ENCODE measurements around the gene HBA2. TPM values are rescaled to one million over a fixed set of nuclear protein-coding genes. Genes with fewer than 3 reads are reported as not detected.
"Not testable (repeated sequence)": the region's sequence is repeated elsewhere in the genome, so short reads cannot be mapped to it uniquely, and the experiment has no call there.

The HBA2 gene
- total and polyA plus RNA-seq, 9 of the 15 experiments (the other 6 are each of a cell fraction or from before 2014, with no cell fraction given): 40.4 to 853 (median 286) TPM

DNA sequence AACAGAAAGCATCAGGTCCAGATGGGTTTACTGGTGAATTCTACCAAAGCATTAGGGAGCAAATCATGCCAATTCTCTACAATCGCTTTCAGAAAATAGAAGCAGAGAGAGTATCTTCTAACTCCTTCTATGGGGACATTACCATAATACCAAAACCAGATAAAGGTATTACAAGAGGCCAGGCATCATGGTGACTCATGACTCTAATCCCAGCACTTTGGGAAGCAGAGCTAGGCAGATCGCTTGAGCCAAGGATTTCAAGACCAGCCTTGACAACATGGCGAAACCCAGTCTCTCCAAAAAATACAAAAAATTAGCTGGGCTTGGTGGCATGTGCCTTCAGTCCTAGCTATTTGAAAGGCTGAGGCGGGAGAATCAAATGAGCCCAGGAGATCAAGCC, 30.6 kb downstream of the HBA2 start:
- Histone ChIP-seq H3K4me3 (no peak overlapping the region), H3K9me3 (replicated peaks; ENCODE audit: control insufficient read depth, insufficient read depth, low read depth, low read length) (no peaks in the 10 kb centered on the region), H3K27me3 (ENCODE audit: control insufficient read depth in 2 of 2, insufficient read depth in 2 of 2, low read length in 2 of 2) (no peaks in the 10 kb centered on the region), H3K4me2 (ENCODE audit: insufficient read depth, low read length) (no peak overlapping the region), H3K36me3 (ENCODE audit: control insufficient read depth, insufficient read depth, low read length) (peaks cover 86% of the 10 kb centered on the region), H3K27ac (ENCODE audit: extremely low read depth, low read depth, low read length) (no peak overlapping the region), H3K79me2 (ENCODE audit: control insufficient read depth, insufficient read depth, low read length) (peaks cover 3% of the 10 kb centered on the region; the same call in 1 of the 3 replicates), H4K20me1 (replicated peaks; ENCODE audit: control insufficient read depth, insufficient read depth, low read length) (no peaks in the 10 kb centered on the region), H3K4me1 (replicated peaks in 1 of 2; ENCODE audit: control insufficient read depth in 2 of 2, insufficient read depth in 2 of 2, low read length in 2 of 2) (no peaks in the 10 kb centered on the region), H3K9me1 (ENCODE audit: control insufficient read depth, insufficient read depth, low read length) (no peaks in the 10 kb centered on the region), H3K9ac (ENCODE audit: insufficient read depth in 1 of 2, low read depth in 2 of 2, low read length in 2 of 2) (no peak overlapping the region), H2AFZ (ENCODE audit: low read depth, low read length) (no peak overlapping the region)
- ChIA-PET POLR2A (no interaction called here), CTCF (ENCODE audit: low intra/inter-chr PET ratio) (interaction anchor here (0.6 kb wide), 1 partner anchor 116 kb away, joined by 8 read pairs; no protein-coding TSS in a partner anchor)
- no peak for DNase-seq (ENCODE audit: extremely low read depth in 1 of 4, low spot score in 3 of 4)
- FAIRE-seq: no peak
- BruUV-seq (replicated peaks): no TSS peak
- 93% methylated on average over 4 of the region's 4 CpGs for WGBS (ENCODE audit: insufficient coverage, low coverage, missing lambda C conversion rate)
- ATAC-seq: no peak
- intact Hi-C loops (cut with micrococcal nuclease): no loop called here
- TF ChIP-seq ETS1 (conservative IDR thresholded peaks at IDR 0.05; ENCODE audit: control insufficient read depth, low read depth, low read length) (no peak), NONO (IDR thresholded peaks at IDR 0.05; ENCODE audit: low read depth in 2 of 2, low read length in 1 of 2) (no peak), THRAP3 (IDR thresholded peaks at IDR 0.05; ENCODE audit: borderline replicate concordance) (no peak), ZNF24 (IDR thresholded peaks at IDR 0.05) (no peak), ZBTB11 (CRISPR knock-in tag; IDR thresholded peaks at IDR 0.05) (no peak), CBFA2T3 (IDR thresholded peaks at IDR 0.05) (no peak), ILF3 (IDR thresholded peaks at IDR 0.05; ENCODE audit: borderline replicate concordance) (no peak), POLR2G (IDR thresholded peaks at IDR 0.05; ENCODE audit: low read depth, low read length) (no peak), ZNF431 (CRISPR knock-in tag; IDR thresholded peaks at IDR 0.05) (no peak)
- in situ Hi-C loops (cut with MboI): no loop called here

DNA sequence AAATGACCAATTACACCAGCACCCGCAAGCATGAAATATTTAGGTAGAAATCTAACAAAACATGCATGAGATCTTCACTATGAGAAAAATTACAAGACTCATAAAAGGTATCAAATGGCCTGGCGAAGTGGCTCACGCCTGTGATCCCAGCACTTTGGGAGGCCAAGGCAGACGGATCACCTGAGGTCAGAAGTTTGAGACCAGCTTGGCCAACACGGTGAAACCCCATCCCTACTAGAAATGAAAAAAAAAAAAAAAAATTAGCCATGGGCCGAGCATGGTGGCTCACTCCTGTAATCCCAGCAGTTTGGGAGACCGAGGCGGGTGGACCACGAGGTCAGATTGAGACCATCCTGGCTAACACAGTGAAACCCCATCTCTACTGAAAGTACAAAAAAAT, 31.4 kb downstream of the HBA2 start:
- CTCF ChIA-PET (ENCODE audit: low intra/inter-chr PET ratio); H3K9me1 ChIP-seq (ENCODE audit: control insufficient read depth, insufficient read depth, low read length); H3K27ac ChIP-seq (ENCODE audit: extremely low read depth, low read depth, low read length); ATAC-seq; BruUV-seq (replicated peaks); H3K4me2 ChIP-seq (ENCODE audit: insufficient read depth, low read length); H3K4me1 ChIP-seq (replicated peaks in 1 of 2; ENCODE audit: control insufficient read depth in 2 of 2, insufficient read depth in 2 of 2, low read length in 2 of 2); in situ Hi-C loops (cut with MboI); H3K9me3 ChIP-seq (replicated peaks; ENCODE audit: control insufficient read depth, insufficient read depth, low read depth, low read length); H4K20me1 ChIP-seq (replicated peaks; ENCODE audit: control insufficient read depth, insufficient read depth, low read length); H3K4me3 ChIP-seq; DNase-seq (ENCODE audit: extremely low read depth in 1 of 4, low spot score in 3 of 4); intact Hi-C loops (cut with micrococcal nuclease); H3K9ac ChIP-seq (ENCODE audit: insufficient read depth in 1 of 2, low read depth in 2 of 2, low read length in 2 of 2); H2AFZ ChIP-seq (ENCODE audit: low read depth, low read length); H3K79me2 ChIP-seq (ENCODE audit: control insufficient read depth, insufficient read depth, low read length); H3K27me3 ChIP-seq (ENCODE audit: control insufficient read depth in 2 of 2, insufficient read depth in 2 of 2, low read length in 2 of 2); FAIRE-seq: not testable (repeated sequence)
- 97% methylated on average over 6 of the region's 9 CpGs for WGBS (ENCODE audit: insufficient coverage, low coverage, missing lambda C conversion rate)
- POLR2A ChIA-PET: interaction anchor here (1.3 kb wide), 1 partner anchor 21 kb away, joined by 3 read pairs; no protein-coding TSS in a partner anchor
- H3K36me3 ChIP-seq (ENCODE audit: control insufficient read depth, insufficient read depth, low read length): peaks cover 86% of the 10 kb centered on the region
